AG09309 (cell line): Measurements from ENCODE around the gene FAM50A.

Source experiments
- DNase-seq: peaks from one replicate; pipeline ENCODE4 v3.0.0-alpha.2; 2010; ENCODE audit warnings: low read depth
- H3K4me3 ChIP-seq: 2 replicates; pipeline ENCODE4 v1.5.1; 2011; ENCODE audit warnings: mild to moderate bottlenecking, low read depth, low read length, moderate library complexity; ENCODE audit not compliant: control insufficient read depth
- TF ChIP-seq, protein P1 (sequence below): IDR thresholded peaks from 2 replicates; pipeline ENCODE4 v1.5.1; 2011; ENCODE audit warnings: mild to moderate bottlenecking, low read depth, low read length, inconsistent platforms; ENCODE audit not compliant: insufficient read depth, control insufficient read depth; ENCODE audit errors: missing control alignments

FAM50A gene

DNA sequence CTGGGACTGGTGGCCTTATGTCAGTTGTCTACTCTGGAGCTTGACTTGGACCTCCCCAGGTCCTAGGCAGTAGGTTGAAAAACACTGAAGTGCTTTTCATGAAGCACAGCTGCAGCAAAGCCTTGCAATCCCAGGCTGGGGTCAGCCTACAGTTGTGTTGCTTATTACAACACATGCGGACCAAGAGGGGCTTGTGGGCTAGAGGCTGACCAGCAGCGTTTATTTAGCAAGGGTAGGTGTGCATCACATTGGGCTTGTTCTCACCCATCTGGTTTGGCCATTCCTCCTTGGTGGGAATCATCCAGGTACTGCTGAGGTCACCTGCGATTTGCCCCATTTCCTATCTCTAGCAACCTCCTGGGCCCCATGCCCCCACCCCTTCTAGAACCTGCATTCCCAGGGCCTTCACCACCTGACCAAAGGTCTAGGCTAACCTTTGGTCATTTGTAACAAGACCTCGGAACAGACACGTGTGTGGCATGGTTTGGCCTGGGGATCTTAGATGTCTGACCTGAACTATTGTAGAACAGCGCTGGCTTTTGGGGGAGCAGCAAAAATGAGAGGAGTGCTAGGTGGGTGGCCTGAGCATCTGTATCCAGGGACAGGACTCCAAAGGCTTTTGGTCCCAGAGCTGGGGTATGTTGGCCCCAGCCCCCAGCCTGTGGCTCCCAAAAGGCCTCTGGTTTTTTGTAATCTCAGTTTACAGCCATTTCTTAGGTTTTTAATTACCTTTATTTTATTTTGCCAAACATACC, 42.7 kb upstream of the FAM50A start:
- no peak for DNase-seq
- TF ChIP-seq, protein P1, sequence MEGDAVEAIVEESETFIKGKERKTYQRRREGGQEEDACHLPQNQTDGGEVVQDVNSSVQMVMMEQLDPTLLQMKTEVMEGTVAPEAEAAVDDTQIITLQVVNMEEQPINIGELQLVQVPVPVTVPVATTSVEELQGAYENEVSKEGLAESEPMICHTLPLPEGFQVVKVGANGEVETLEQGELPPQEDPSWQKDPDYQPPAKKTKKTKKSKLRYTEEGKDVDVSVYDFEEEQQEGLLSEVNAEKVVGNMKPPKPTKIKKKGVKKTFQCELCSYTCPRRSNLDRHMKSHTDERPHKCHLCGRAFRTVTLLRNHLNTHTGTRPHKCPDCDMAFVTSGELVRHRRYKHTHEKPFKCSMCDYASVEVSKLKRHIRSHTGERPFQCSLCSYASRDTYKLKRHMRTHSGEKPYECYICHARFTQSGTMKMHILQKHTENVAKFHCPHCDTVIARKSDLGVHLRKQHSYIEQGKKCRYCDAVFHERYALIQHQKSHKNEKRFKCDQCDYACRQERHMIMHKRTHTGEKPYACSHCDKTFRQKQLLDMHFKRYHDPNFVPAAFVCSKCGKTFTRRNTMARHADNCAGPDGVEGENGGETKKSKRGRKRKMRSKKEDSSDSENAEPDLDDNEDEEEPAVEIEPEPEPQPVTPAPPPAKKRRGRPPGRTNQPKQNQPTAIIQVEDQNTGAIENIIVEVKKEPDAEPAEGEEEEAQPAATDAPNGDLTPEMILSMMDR = no peak
- no peak overlapping the region for H3K4me3 ChIP-seq

GRCh38 chrX:154401918-154402621, 41.9 kb upstream of the FAM50A start:
- DNase-seq = no peak
- TF ChIP-seq, protein P1 = no peak
- no peak overlapping the region for H3K4me3 ChIP-seq

DNA sequence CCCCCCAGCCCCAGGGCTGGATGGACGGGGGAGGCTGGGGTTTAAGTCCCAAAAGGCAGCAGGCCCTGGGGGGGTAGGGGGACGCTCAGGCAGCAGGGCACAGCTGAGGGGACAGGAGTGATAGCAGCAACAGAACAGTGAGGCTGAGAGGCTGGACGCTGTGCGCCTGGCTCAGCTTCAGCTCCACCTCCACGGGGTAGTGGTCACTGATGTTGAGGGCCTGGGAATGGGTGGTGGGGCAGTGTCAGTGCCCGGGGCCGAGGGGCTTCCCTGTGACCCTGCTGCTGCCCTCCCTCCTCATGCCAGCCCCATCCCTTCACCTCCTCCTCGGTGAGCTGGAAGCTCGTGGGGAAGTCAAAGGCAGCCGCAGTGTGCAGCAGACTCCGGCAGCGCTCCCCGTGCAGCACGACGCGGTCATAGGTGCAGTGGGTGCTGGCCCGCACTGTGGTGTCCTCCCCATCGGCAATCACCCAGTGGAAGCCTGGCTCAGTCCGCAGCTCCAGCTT, 41.3 kb upstream of the FAM50A start:
- TF ChIP-seq, protein P1 = no peak
- H3K4me3 ChIP-seq = no peak overlapping the region
- no peak for DNase-seq

- H3K4me3 ChIP-seq = no peak overlapping the region
- TF ChIP-seq, protein P1 = no peak
- no peak for DNase-seq
These were observed 40.7 kb upstream of the FAM50A start for GRCh38 chrX:154403192-154403591.

DNA sequence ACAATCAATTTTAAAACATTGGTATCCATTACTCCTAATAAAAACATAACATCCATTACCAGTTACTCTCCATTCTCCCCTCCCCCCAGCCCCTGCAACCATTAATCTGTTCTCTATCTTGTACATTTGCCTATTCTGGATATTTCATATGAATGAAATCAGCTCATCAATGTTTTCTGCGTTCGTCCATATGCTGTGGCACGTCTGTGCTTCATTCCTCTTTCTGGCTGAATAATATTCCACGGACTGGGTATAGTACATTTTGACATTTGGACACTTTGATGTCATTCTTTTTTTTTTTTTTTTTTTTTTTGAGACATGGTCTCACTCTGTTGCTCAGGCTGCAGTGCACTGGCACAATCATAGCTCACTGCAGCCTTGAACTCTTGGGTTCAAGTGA, 40.1 kb upstream of the FAM50A start:
- H3K4me3 ChIP-seq = no peak overlapping the region
- TF ChIP-seq, protein P1 = no peak

DNA sequence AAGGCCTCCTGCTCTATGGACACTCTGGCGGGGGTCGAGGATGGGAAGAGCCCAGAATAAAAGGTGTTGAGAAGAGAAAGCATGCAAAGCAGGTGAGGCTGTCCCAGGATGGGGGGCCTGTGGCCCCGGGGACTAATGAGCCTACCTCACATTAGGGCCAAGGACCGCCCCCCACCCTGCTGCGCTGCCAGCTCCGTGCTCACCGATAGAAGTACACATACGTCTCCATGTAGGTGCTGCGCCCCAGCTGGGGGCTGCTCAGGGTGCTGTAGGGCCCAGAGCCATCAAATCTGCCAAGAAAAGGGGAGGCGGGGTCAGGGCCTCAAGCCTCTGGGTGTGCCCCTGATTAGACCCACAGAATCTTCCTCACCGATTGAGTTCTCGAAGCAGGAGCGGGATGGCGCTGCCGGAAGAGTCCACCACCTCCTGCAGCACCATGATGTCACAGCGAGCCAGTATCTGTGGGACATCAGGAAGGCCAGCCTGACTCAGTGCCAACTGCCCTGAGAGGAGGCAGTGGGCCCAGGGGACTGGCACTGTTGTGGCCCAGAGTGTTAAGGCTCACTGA, 39.2 kb upstream of the FAM50A start:
- no peak for DNase-seq
- H3K4me3 ChIP-seq = no peak overlapping the region
- TF ChIP-seq, protein P1 = no peak

More for the DNA sequence above, 40.1 kb upstream of the FAM50A start:
- no peak for DNase-seq
